Activated T-cell treated with anti-CD3 and anti-CD28 coated beads, Interleukin-2, amount 50 U/mL, for 48 hours (primary cell): ENCODE results near the gene MACROD2.
A peak's percentile ranks its signal among the peaks of the same experiment; 100 is the strongest.

Experiments
- DNase-seq, 2 experiments: peaks; one replicate each; pipeline ENCODE4 v3.0.0-alpha.2; 2020

Gene MACROD2

DNA sequence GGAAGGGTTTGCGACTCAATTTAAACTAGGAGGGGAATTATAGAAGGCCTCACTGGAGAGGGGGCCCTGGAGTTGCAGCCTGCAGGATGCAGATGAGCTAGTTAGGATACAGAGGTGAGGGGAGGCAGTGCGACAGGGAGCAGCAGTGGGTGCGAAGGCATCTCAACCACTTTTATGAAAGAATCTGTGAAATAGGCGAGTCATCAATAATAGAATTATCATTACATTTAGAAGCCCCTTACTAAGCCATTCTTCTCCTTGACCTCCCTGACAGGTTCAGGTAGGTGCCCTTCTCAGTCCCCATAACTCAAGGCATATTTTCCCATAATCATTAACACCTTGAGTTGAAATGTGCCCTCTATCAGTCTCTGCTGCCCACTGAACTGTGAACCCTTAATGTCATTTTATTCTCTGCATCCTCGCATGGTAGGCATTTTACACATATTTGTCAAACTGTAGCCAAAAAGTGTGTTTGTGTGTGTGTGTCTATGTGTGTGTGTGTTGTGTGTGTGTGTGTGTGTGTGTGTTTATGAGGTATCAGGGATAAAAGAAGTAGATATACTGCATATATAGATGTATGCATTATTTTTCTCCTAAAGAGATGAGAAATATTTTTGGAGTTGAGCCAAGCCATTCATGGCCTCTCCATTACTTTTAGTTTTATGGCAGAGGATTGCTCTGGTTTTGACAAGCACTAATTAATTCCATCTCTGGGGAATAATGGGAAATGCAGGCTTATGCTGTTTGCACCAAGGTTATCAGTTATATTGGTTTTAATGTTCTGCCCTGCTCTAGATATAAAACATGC, 1679.1 kb downstream of the MACROD2 start:
- DNase-seq, result no peak

GRCh38 chr20:15675061-15675514, 1679.8 kb downstream of the MACROD2 start:
- no peak for DNase-seq

GRCh38 chr20:15675813-15676484, 1680.6 kb downstream of the MACROD2 start:
- no peak for DNase-seq

GRCh38 chr20:15676815-15677214, 1681.5 kb downstream of the MACROD2 start:
- DNase-seq, result no peak

DNA sequence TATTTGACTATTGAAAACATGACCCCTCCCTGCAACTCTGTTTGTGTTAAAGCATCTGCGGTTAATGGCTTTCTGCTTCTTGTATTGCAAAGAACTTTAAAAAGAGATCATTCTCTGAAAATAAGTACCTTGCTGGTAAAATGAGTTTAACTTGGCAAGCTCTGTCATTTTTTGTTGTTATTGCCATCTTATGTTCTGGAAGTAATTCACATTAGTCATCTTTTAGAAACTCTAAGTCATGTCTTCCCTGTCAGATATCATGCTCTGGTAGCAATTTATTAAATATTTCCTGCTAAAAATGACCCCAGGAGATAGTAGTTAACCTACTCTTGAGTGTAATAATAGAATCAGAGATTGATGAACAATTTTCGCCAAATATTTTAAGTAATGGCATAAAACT, 1687.4 kb downstream of the MACROD2 start:
- no peak for DNase-seq

DNA sequence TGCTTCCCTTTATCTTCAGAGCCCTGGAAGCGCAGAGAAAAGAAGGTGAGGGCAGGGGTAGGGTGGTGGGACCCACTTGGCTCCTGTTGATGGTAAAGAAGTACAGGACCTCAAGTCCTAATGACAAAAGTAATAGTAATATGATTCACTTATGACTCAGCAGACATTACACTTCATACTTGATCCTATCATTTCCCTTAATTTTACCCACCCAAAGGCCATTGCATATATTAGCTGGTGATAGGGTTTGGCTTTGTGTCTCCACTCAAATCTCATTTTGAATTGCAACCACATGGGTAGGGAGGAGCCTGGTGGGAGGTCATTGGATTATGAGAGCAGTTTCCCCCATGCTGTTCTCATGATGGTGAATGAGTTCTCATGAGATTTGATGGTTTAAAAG, 1697.3 kb downstream of the MACROD2 start:
- no peak for DNase-seq

DNA sequence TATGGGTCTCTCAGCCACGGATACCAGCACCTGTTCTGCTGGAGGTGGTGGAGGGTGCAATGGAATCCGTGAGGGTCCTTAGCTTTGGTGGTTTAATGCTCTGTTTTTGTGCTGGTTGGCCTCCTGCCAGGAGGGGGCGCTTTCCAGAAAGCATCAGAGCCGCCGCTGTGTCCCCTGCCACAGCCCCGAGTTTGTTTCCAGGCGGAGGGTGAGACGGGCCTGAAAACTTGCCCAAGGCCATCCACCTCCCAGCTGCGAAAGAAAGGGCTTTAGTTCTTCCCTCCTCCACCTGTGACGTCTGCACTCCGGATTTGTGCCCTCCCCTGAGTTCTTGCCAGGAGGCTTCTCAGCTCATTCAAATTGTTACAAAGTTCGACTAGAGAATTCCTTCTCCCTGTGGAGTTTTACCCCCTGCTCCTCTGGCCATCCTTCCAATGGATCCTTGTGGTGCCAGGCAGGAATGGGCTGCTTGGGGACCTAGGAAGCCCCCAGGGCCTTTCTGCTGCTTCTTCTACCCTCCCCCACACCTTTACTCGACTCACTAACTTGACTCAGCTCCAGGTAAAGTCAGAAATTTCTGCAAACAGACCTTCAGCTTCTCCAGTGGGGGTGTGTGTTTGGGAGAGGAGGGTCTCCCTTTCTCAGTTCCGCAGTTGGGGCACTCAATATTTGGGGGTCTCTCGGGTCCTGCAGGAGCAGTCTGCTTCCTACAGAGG, 1704.3 kb downstream of the MACROD2 start:
- no peak for DNase-seq

DNA sequence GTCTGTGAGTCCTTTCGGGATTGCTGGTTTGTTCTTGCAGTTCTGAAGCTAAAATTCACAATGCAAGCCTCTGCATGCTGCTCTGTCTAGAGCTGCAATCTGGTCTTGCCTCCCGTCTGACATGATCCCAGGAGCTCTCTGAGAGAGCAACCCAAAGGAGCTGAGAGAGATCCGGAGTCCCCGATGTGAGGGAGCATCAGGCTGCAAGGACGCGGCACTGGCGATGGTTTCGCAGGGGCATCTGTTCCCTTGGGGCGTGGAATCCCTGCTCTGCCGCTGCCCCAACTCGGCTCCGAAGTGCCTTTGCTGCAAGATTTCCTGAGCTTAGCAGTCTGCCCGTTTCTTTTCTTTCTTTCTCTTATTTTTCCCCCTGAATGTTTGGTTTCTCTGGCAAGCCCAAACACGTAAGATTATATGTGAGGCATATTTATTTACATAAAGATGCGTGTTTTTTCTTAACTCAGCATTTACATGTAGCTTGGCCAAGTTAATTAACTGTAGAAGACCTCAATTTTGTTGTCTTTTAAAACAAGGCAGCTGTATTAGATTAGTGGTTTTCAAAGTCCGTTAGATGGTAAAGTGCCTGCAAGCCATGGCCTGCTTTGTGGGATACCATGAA, 1704.9 kb downstream of the MACROD2 start:
- no peak for DNase-seq

DNA sequence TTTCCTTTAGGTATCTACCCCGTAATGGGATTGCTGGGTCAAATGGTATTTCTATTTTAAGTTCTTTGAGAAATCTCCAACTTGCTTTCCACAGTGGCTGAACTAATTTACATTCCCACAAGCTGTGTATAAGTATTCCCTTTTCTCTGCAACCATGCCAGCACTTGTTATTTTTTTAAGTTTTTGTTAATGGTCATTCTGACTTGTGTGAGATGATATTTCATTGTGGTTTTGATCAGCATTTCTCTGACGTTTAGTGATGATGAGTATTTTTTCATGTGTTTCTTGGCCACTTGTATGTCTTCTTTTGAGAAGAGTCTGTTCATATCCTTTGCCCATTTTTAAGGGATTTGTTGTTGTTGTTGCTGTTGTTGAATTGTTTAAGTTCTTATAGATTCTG, 1706.8 kb downstream of the MACROD2 start:
- no peak for DNase-seq

- no peak for DNase-seq
Measured at GRCh38 chr20:15703171-15703911, 1708.0 kb downstream of the MACROD2 start.

- DNase-seq, result no peak
Measured at GRCh38 chr20:15705975-15706374, 1710.7 kb downstream of the MACROD2 start.

DNA sequence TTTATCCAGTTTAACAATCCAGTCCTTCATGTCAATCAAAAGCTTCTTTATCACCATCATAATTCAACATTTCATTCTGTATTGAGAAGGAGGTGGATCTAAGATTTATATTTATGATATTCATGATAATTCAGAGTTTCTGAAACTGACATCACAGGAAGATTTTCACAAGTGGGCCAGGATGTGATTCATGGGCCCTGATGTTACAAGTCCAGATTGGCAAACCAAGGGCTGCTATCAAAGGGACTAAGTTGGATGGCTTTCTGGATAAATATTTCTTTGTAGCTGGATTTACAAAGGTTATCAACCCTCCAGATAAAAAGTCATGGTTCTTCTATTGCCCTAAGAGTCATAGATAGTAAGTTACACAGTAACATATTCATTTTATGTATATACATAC, 1711.4 kb downstream of the MACROD2 start:
- DNase-seq, result no peak

GRCh38 chr20:15708984-15709598, 1713.8 kb downstream of the MACROD2 start:
- peak; percentile 52 to 60 for DNase-seq

DNA sequence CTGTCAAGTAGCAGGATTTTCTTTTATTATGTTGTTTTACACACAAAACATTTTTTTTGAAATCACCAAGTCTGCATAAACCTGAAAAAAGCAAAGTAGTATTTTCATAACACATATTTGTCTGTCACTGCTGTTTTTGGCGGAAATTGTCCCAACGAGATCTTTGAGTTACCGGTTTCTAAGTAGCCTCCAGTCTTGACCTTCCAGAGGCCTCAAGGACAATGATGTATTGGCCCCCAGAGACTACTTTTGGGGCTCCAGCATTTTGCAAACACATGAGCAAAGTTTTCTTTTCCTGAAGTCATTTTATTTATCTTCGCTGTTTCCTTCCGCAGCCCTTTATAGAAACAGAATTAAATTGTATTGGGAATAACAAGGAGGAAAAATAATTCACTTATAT, 1715.3 kb downstream of the MACROD2 start:
- DNase-seq, result no peak

DNA sequence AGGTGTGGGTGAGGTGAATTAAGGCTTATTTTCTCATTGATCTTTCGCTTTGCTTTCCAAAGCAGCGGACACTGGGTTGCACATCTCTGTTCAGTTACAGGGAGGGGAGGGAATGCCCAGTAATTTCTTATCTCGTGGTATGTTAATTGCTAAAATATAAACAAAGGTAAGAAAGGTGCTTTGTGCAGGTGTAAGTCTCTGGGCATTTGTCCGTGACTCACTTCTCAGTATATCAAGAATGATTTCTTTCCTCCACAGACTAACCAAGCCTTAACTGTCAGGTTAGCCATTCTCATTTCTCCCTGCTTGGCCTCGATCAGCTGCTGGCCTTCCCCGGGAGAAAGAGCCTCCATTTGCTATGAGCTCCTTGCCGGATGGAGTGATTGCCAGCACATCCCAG, 1715.9 kb downstream of the MACROD2 start:
- no peak for DNase-seq

- DNase-seq, result no peak
Measured at GRCh38 chr20:15716256-15716655, 1720.9 kb downstream of the MACROD2 start.

- DNase-seq, result no peak
Measured at GRCh38 chr20:15726416-15726815, 1731.1 kb downstream of the MACROD2 start.

GRCh38 chr20:15734052-15734451, 1738.7 kb downstream of the MACROD2 start:
- DNase-seq, result no peak

DNA sequence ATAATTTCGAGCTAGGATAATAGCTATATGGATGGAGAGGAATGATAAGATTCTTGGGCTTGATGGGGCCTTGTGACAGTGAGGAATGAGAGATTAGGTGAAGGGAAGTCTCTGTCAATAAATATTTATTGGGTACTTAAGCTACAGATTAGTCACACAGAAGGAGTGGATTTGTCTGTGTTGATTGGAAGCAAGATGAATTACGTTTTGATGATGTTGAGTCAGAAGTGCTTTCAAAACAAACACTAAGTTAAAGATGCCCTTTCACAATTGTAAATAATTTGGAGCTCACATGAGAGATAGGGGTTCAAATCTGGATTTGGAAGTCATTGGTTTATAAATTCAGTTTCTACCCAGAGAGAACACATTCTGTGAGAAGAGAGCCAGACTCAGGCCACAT, 1743.7 kb downstream of the MACROD2 start:
- no peak for DNase-seq

DNA sequence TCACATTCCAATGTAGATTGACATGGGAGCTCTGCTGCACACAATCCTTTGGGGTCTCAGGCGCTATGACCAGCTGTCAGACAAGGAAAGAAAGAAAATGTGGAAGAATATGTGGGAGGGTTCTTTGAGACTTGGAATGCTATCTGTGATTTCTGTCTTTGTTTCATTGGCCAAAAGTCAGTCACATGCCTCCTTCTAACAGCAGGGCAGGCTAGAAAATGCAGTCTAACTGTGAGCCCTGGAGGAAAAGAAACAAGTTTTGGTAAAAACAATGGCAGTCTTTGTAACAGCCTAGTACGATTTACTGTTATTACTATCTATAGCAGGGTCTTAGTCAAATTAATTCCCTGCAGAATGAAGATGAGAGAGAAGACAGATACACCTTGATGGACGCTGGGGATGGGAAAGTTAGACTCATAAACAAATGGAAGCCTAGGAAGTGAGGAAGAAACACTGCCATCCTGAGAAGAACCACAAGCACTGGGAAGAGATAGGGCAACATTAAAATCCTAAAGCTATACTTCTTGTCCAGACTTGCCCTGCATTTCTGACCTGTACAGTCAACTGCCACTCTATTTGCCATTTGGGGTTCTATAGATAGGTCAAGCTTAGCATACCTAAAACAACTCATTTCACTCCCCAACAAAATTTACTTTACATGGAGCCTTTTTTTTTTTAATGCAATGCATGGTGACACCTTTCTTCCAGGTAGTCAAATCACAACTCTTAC, 1744.9 kb downstream of the MACROD2 start:
- DNase-seq, result no peak

- no peak for DNase-seq
Measured at GRCh38 chr20:15742087-15742486, 1746.8 kb downstream of the MACROD2 start.
